OCI-LY7 (cell line): ENCODE results near the gene PRSS16. TPM values are rescaled to one million over a fixed set of nuclear protein-coding genes. Genes with fewer than 3 reads are reported as not detected.

Source experiments
- BruUV-seq: library from RNA; stranded (reverse); fragments of 400-500 nt; replicated peaks from 2 replicates; lab custom pipeline; 2021; lab: Mats Ljungman, UMichigan
- CTCF ChIA-PET: fragments of 300-600 bp; sonication (Branson Sonifier 250); formaldehyde crosslinking; loops from one replicate; lab custom pipeline; 2022; ENCODE audit warnings: antibody characterized with exemption; ENCODE audit not compliant: unreplicated experiment; lab: Charles Lee
- POLR2A ChIA-PET: fragments of 300-600 bp; sonication (Branson Sonifier 250); formaldehyde crosslinking; loops from one replicate; lab custom pipeline; 2022; ENCODE audit warnings: antibody characterized with exemption; lab: Charles Lee
- DNase-seq: peaks from one replicate; pipeline ENCODE4 v3.0.0-alpha.2; 2015; ENCODE audit warnings: low spot score
- H2AFZ ChIP-seq: fragments of 200-600 bp; sonication (generic), shearing (Covaris generic); 2 replicates; pipeline ENCODE4 v1.6.1; 2014; ENCODE audit warnings: mild to moderate bottlenecking, antibody characterized with exemption, low read length, moderate library complexity
- H3K27ac ChIP-seq: fragments of 200-600 bp; sonication (generic); 2 replicates; pipeline ENCODE4 v1.5.1; 2014; ENCODE audit warnings: mixed run types, low read depth, mild to moderate bottlenecking, moderate library complexity, low read length, inconsistent platforms; ENCODE audit not compliant: poor library complexity, severe bottlenecking
- H3K36me3 ChIP-seq: fragments of 200-600 bp; sonication (generic); 2 replicates; pipeline ENCODE4 v1.6.1; 2014; ENCODE audit warnings: mild to moderate bottlenecking, antibody characterized with exemption, low read length, moderate library complexity, mixed read lengths; ENCODE audit not compliant: insufficient read depth
- H3K4me1 ChIP-seq: fragments of 200-600 bp; sonication (generic); 2 replicates; pipeline ENCODE4 v1.5.1; 2014; ENCODE audit warnings: mild to moderate bottlenecking, low read length; ENCODE audit not compliant: insufficient read depth, poor library complexity, severe bottlenecking
- H3K4me2 ChIP-seq: fragments of 200-600 bp; sonication (generic); 2 replicates; pipeline ENCODE4 v1.6.1; 2014; ENCODE audit warnings: mild to moderate bottlenecking, low read length
- H3K4me3 ChIP-seq: fragments of 200-600 bp; sonication (generic); 2 replicates; pipeline ENCODE4 v1.5.1; 2014; ENCODE audit warnings: mild to moderate bottlenecking, low read depth, low read length; ENCODE audit not compliant: poor library complexity, severe bottlenecking
- H3K79me2 ChIP-seq: fragments of 200-600 bp; sonication (generic); 2 replicates; pipeline ENCODE4 v1.6.1; 2016; ENCODE audit warnings: low read depth, mild to moderate bottlenecking, low read length, moderate library complexity, mixed read lengths; ENCODE audit not compliant: insufficient read depth
- H3K9me2 ChIP-seq: fragments of 200-600 bp; sonication (generic); 2 replicates; pipeline ENCODE4 v1.6.1; 2016; ENCODE audit warnings: mild to moderate bottlenecking, low read length, mixed read lengths; ENCODE audit not compliant: insufficient read depth
- H3K9me3 ChIP-seq: fragments of 200-600 bp; sonication (generic); 2 replicates; pipeline ENCODE4 v1.6.1; 2014; ENCODE audit warnings: mild to moderate bottlenecking, mixed run types, low read length, mixed read lengths
- H4K20me1 ChIP-seq: fragments of 200-600 bp; sonication (generic); 2 replicates; pipeline ENCODE4 v1.6.1; 2014; ENCODE audit warnings: mild to moderate bottlenecking, antibody characterized with exemption, low read length, moderate library complexity, mixed read lengths; ENCODE audit not compliant: insufficient read depth
- EZH2phosphoT487 ChIP-seq: fragments of 200-600 bp; sonication (generic); IDR thresholded peaks from 2 replicates; pipeline ENCODE4 v1.6.1; 2018; ENCODE audit warnings: low read depth, borderline replicate concordance, mild to moderate bottlenecking, mixed run types, antibody characterized with exemption, low read length, moderate library complexity, mixed read lengths
- intact Hi-C: fragments of 100-400 bp; cut with micrococcal nuclease; formaldehyde crosslinking; loops from one replicate; pipeline ENCODE4 v1.10.0; 2022; ENCODE audit not compliant: unreplicated experiment
- total RNA-seq, 2 experiments: library from RNA; depleted of rRNA in 1 of 2; stranded (reverse); fragments of >200 nt in 1 of 2; shearing (Covaris generic) in 1 of 2; gene quantifications; 2 replicates each; pipeline ENCODE4 v1.2.3, GENCODE V29; 2014 to 2022
- TF ChIP-seq, protein P1 (sequence below): fragments of 200-600 bp; sonication (generic); conservative IDR thresholded peaks from 2 replicates; pipeline ENCODE4 v1.5.1; 2014; ENCODE audit warnings: mild to moderate bottlenecking, antibody characterized with exemption, low read length, moderate library complexity, mixed read lengths

Gene PRSS16
- total RNA-seq, 2 experiments from 2014 or later: 4.6 to 12.0 TPM

- H3K9me3 ChIP-seq: no peaks in the 10 kb centered on the region
- no peaks in the 10 kb centered on the region for H3K79me2 ChIP-seq
- H2AFZ ChIP-seq: no peak overlapping the region
- no TSS peak for BruUV-seq
- ChIA-PET POLR2A (interaction anchor here (0.7 kb wide), 1 partner anchor 1181 kb away, joined by 4 read pairs; no protein-coding TSS in a partner anchor), CTCF (no interaction called here)
- TF ChIP-seq, protein P1, sequence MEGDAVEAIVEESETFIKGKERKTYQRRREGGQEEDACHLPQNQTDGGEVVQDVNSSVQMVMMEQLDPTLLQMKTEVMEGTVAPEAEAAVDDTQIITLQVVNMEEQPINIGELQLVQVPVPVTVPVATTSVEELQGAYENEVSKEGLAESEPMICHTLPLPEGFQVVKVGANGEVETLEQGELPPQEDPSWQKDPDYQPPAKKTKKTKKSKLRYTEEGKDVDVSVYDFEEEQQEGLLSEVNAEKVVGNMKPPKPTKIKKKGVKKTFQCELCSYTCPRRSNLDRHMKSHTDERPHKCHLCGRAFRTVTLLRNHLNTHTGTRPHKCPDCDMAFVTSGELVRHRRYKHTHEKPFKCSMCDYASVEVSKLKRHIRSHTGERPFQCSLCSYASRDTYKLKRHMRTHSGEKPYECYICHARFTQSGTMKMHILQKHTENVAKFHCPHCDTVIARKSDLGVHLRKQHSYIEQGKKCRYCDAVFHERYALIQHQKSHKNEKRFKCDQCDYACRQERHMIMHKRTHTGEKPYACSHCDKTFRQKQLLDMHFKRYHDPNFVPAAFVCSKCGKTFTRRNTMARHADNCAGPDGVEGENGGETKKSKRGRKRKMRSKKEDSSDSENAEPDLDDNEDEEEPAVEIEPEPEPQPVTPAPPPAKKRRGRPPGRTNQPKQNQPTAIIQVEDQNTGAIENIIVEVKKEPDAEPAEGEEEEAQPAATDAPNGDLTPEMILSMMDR: no peak
- TF ChIP-seq EZH2phosphoT487: no peak; the same call in 1 of the 2 replicates
- H3K36me3 ChIP-seq: no peaks in the 10 kb centered on the region
- H3K27ac ChIP-seq: no peak overlapping the region
- H4K20me1 ChIP-seq: no peaks in the 10 kb centered on the region
- no peak for DNase-seq
- H3K4me2 ChIP-seq: no peak overlapping the region
- intact Hi-C loops: no loop called here
- H3K4me1 ChIP-seq: peaks cover 5% of the 10 kb centered on the region
- no peaks in the 10 kb centered on the region for H3K9me2 ChIP-seq
- H3K4me3 ChIP-seq: no peak overlapping the region
These were observed 40.2 kb downstream of the PRSS16 start for GRCh38 chr6:27287751-27288135.

GRCh38 chr6:27288136-27289044 lies 40.9 kb downstream of the PRSS16 start:
- Histone ChIP-seq H3K27ac (no peak overlapping the region), H3K4me1 (peaks cover 5% of the 10 kb centered on the region), H3K4me3 (no peak overlapping the region), H3K9me3 (no peaks in the 10 kb centered on the region), H3K79me2 (no peaks in the 10 kb centered on the region), H3K36me3 (no peaks in the 10 kb centered on the region), H2AFZ (no peak overlapping the region), H3K9me2 (no peaks in the 10 kb centered on the region), H4K20me1 (no peaks in the 10 kb centered on the region), H3K4me2 (no peak overlapping the region)
- intact Hi-C loops: no loop called here
- BruUV-seq: no TSS peak
- no peak for DNase-seq
- ChIA-PET CTCF (no interaction called here), POLR2A (no interaction called here)
- no peak for TF ChIP-seq EZH2phosphoT487
- TF ChIP-seq, protein P1: no peak
